HEK293T (cell line): Measurements from ENCODE around the gene ARMC8.

Source experiments
- CTCF ChIA-PET: fragments of 350-600 bp; formaldehyde crosslinking; extraction: SDS; loops from one replicate; lab custom pipeline; 2021; ENCODE audit warnings: antibody characterized with exemption, inconsistent platforms; lab: Yijun Ruan, JAX
- POLR2A ChIA-PET: fragments of 350-600 bp; formaldehyde crosslinking; extraction: SDS; loops from one replicate; lab custom pipeline; 2020; ENCODE audit warnings: antibody characterized with exemption, inconsistent platforms; lab: Yijun Ruan, JAX
- DNase-seq: peaks from one replicate; pipeline ENCODE4 v3.0.0; 2012; ENCODE audit warnings: mixed read lengths; ENCODE audit errors: extremely low spot score
- ARNT ChIP-seq: fragments of 450-650 bp; IDR thresholded peaks from 2 replicates; pipeline ENCODE4 v1.6.1; 2017; ENCODE audit warnings: mild to moderate bottlenecking
- BHLHE40 ChIP-seq: fragments of 450-650 bp; IDR thresholded peaks from 2 replicates; pipeline ENCODE4 v1.6.1; 2016; ENCODE audit warnings: mild to moderate bottlenecking, moderate library complexity, borderline replicate concordance
- CTBP1 ChIP-seq: fragments of 450-650 bp; IDR thresholded peaks from 2 replicates; pipeline ENCODE4 v1.6.1; 2016; ENCODE audit warnings: borderline replicate concordance
- ELF4 ChIP-seq: fragments of 450-650 bp; IDR thresholded peaks from 2 replicates; pipeline ENCODE4 v1.6.1; 2017; ENCODE audit warnings: antibody characterized with exemption
- FOXA1 ChIP-seq: fragments of 450-650 bp; IDR thresholded peaks from 2 replicates; pipeline ENCODE4 v1.6.1; 2016; ENCODE audit warnings: mild to moderate bottlenecking
- FOXK2 ChIP-seq: fragments of 450-650 bp; IDR thresholded peaks from 2 replicates; pipeline ENCODE4 v1.6.1; 2016; ENCODE audit warnings: mild to moderate bottlenecking
- FOXM1 ChIP-seq: fragments of 450-650 bp; IDR thresholded peaks from 2 replicates; pipeline ENCODE4 v1.6.1; 2017; ENCODE audit warnings: mild to moderate bottlenecking, borderline replicate concordance
- HDGF ChIP-seq: fragments of 450-650 bp; IDR thresholded peaks from 2 replicates; pipeline ENCODE4 v1.6.1; 2017; ENCODE audit warnings: antibody characterized with exemption, borderline replicate concordance
- L3MBTL2 ChIP-seq: fragments of 450-650 bp; conservative IDR thresholded peaks from 2 replicates; pipeline ENCODE4 v1.6.1; 2016; ENCODE audit warnings: mild to moderate bottlenecking
- LEF1 ChIP-seq: fragments of 450-650 bp; IDR thresholded peaks from 2 replicates; pipeline ENCODE4 v1.6.1; 2017; ENCODE audit warnings: mild to moderate bottlenecking, borderline replicate concordance
- NFRKB ChIP-seq: fragments of 450-650 bp; IDR thresholded peaks from 2 replicates; pipeline ENCODE4 v1.6.1; 2016; ENCODE audit warnings: mild to moderate bottlenecking, moderate library complexity
- SP1 ChIP-seq: fragments of 450-650 bp; IDR thresholded peaks from 2 replicates; pipeline ENCODE4 v1.6.1; 2017
- SUZ12 ChIP-seq: fragments of 450-650 bp; IDR thresholded peaks from 2 replicates; pipeline ENCODE4 v1.6.1; 2016; ENCODE audit warnings: mild to moderate bottlenecking
- TARDBP ChIP-seq: fragments of 450-650 bp; IDR thresholded peaks from 2 replicates; pipeline ENCODE4 v1.6.1; 2016
- ZNF384 ChIP-seq: fragments of 450-650 bp; IDR thresholded peaks from 2 replicates; pipeline ENCODE4 v1.6.1; 2016
- TF ChIP-seq, protein P1 (sequence below): fragments of 450-650 bp; IDR thresholded peaks from 2 replicates; pipeline ENCODE4 v1.6.1; 2016

Gene ARMC8

DNA sequence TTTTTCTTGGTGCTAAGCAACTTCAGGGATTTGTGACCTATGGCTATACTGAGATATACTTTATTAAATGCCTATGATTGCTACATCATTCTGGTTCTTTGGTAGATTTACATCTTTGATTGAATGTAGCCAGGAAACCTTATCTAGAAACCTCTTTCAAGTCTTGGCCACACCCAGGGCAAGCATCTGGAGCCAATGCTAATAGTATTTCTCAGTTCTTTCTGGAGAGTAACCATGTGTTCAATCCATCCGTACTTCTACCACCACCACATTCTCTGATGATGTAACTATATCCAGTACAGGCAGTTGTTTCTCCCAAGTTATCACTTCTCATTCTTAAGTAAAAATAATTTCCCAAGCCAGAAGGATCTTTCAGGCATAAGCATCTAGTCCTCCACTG lies 73.5 kb downstream of the ARMC8 start:
- CTCF ChIA-PET, result no interaction called here
- TF ChIP-seq TARDBP, result no peak
- no peak for TF ChIP-seq LEF1
- TF ChIP-seq ELF4, result no peak
- no peak for TF ChIP-seq NFRKB
- no peak for TF ChIP-seq HDGF
- no peak for TF ChIP-seq FOXA1
- TF ChIP-seq, protein P1, sequence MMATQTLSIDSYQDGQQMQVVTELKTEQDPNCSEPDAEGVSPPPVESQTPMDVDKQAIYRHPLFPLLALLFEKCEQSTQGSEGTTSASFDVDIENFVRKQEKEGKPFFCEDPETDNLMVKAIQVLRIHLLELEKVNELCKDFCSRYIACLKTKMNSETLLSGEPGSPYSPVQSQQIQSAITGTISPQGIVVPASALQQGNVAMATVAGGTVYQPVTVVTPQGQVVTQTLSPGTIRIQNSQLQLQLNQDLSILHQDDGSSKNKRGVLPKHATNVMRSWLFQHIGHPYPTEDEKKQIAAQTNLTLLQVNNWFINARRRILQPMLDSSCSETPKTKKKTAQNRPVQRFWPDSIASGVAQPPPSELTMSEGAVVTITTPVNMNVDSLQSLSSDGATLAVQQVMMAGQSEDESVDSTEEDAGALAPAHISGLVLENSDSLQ, result no peak
- no peak for TF ChIP-seq FOXM1
- TF ChIP-seq SP1, result no peak
- no peak for TF ChIP-seq FOXK2
- no peak for DNase-seq
- POLR2A ChIA-PET, result no interaction called here

DNA sequence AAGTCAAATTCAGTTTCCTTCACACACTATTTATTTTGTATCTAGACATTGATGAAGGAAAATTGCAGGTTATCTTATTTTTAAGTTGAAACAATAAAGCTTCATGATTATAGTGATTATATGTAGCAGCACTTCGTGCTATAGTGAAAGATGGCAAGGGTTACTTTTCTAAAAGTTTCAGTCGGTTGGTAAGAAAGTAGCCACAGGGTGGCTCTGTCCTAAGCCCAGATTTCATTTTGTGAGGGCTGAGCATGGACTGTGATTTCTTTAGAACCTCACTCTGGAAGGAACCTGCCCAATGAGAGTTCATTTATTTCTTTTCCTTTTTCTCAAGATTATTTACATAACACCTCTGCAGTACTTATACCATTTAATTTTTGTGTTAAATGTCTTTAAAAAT lies 76.0 kb downstream of the ARMC8 start:
- TF ChIP-seq L3MBTL2, result no peak
- no peak for TF ChIP-seq FOXM1
- TF ChIP-seq CTBP1, result no peak
- no peak for TF ChIP-seq NFRKB
- no peak for TF ChIP-seq TARDBP
- no peak for TF ChIP-seq FOXA1
- no peak for TF ChIP-seq BHLHE40
- no peak for TF ChIP-seq ZNF384
- TF ChIP-seq, protein P1, result no peak
- TF ChIP-seq HDGF, result no peak
- TF ChIP-seq SP1, result no peak
- TF ChIP-seq SUZ12, result no peak
- TF ChIP-seq LEF1, result no peak
- TF ChIP-seq ELF4, result no peak
- no peak for DNase-seq
- ChIA-PET POLR2A (no interaction called here), CTCF (no interaction called here)

DNA sequence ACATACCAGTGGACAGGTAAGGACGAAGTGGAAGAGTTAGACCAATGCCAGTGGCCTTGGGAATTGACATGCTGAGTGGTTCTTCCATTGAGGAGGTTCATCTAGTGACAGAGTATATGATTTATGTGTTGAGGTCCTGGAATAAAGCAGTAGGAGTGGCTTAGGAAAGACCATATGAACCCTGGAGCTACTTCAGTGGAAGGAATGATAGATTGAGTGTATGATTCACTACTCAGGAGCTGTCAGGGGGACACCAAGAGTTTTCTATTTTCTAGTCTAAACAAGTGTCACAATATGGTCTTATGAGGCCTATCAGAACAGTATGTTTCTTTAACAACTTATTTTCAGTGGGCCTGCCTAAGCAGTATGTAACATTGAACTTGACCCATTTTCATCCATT lies 78.6 kb downstream of the ARMC8 start:
- DNase-seq, result no peak
- POLR2A ChIA-PET, result no interaction called here
- CTCF ChIA-PET, result no interaction called here
- no peak for TF ChIP-seq ZNF384
- no peak for TF ChIP-seq ARNT
- TF ChIP-seq TARDBP, result no peak
- no peak for TF ChIP-seq LEF1
- no peak for TF ChIP-seq HDGF
- TF ChIP-seq ELF4, result no peak
- TF ChIP-seq L3MBTL2, result no peak
- no peak for TF ChIP-seq BHLHE40
- no peak for TF ChIP-seq SUZ12
- TF ChIP-seq, protein P1, result no peak
- TF ChIP-seq FOXK2, result no peak
- no peak for TF ChIP-seq SP1
- TF ChIP-seq CTBP1, result no peak
- no peak for TF ChIP-seq FOXM1

DNA sequence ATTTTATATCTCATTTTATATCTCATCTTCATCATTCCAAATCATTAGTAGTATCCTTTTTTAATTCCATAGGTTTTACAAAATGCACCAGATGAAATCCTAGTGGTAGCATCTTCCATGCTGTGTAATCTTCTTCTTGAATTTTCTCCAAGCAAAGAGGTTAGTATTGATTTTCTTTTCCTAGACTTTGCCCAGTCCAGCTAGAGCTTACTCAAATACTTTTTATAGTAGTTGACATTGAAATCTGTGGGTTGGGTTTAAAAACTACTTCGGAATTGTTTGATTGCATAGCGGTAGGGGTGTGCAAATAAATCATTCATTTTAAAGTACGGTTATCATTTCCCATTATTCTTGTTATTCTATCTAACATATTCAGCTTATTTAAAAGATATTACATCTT lies 80.0 kb downstream of the ARMC8 start:
- CTCF ChIA-PET, result no interaction called here
- no peak for DNase-seq
- POLR2A ChIA-PET, result no interaction called here
- TF ChIP-seq CTBP1 (no peak), ARNT (no peak)

GRCh38 chr3:138270245-138270644 lies 83.1 kb downstream of the ARMC8 start:
- ChIA-PET CTCF (interaction anchor here (0.6 kb wide), 1 partner anchor 15 kb away, joined by 3 read pairs; no protein-coding TSS in a partner anchor), POLR2A (no interaction called here)
- DNase-seq, result no peak
- TF ChIP-seq FOXM1 (no peak), CTBP1 (no peak), L3MBTL2 (no peak), ELF4 (no peak), SP1 (no peak), HDGF (no peak), ZNF384 (no peak), FOXA1 (no peak)
- TF ChIP-seq, protein P1, result no peak

DNA sequence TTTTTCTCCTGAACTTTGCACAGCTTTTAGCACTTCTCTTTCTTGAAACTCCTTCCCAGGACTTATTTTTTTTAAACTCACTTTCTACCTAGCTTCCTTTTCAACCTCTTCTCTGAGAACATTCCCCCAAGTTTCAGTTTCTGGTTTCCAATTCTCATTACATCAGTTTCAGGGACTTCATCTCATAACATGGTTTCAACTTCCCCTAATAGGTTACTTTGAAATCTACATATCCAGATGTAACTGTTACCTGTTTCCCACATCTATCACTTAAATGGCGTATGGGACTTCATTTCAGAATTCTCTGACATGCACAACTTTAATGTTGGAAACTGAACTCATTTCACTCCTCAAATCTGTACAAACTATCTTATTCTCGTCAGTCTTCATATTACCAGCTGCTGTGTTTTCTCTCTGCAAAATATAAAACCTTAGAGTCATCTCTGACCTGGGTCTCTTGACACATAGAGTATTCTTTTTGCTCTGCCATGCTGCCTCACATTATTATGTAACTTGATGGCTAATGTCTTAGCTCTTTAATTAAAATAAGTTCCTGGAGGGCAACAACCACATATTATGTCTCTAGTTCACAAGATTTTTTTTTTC lies 84.2 kb downstream of the ARMC8 start:
- POLR2A ChIA-PET, result no interaction called here
- no peak for TF ChIP-seq SP1
- no peak for TF ChIP-seq CTBP1
- TF ChIP-seq L3MBTL2, result no peak
- no peak for TF ChIP-seq LEF1
- no peak for TF ChIP-seq ELF4
- TF ChIP-seq SUZ12, result no peak
- no peak for TF ChIP-seq FOXM1
- no peak for TF ChIP-seq TARDBP
- TF ChIP-seq ZNF384, result no peak
- TF ChIP-seq, protein P1, result no peak
- no peak for TF ChIP-seq FOXK2
- no peak for TF ChIP-seq FOXA1
- TF ChIP-seq BHLHE40, result no peak
- no peak for TF ChIP-seq HDGF
- no peak for TF ChIP-seq ARNT
- no peak for TF ChIP-seq NFRKB
- CTCF ChIA-PET, result interaction anchor here (0.7 kb wide), 1 partner anchor 93 kb away, joined by 3 read pairs; no protein-coding TSS in a partner anchor
- no peak for DNase-seq
